Ishikawa (cell line): ENCODE results near the gene BATF2.

Source experiments
- CEBPB ChIP-seq: IDR thresholded peaks from 2 replicates; pipeline ENCODE4 v1.6.1; 2012
- CREB1 ChIP-seq: IDR thresholded peaks from 2 replicates; pipeline ENCODE4 v1.6.1; 2012; ENCODE audit warnings: low read depth
- EGR1 ChIP-seq: IDR thresholded peaks from 2 replicates; pipeline ENCODE4 v1.6.1; 2012
- EP300 ChIP-seq: IDR thresholded peaks from 2 replicates; pipeline ENCODE4 v1.6.1; 2012; ENCODE audit warnings: borderline replicate concordance
- FOXM1 ChIP-seq: IDR thresholded peaks from 2 replicates; pipeline ENCODE4 v1.6.1; 2012; ENCODE audit warnings: low read depth, borderline replicate concordance
- NFIC ChIP-seq: IDR thresholded peaks from 2 replicates; pipeline ENCODE4 v1.6.1; 2012
- RAD21 ChIP-seq: IDR thresholded peaks from 2 replicates; pipeline ENCODE4 v1.6.1; 2012; ENCODE audit warnings: low read depth
- TAF1 ChIP-seq: IDR thresholded peaks from 2 replicates; pipeline ENCODE4 v1.6.1; 2012; ENCODE audit warnings: low read depth, mild to moderate bottlenecking
- TCF12 ChIP-seq: IDR thresholded peaks from 2 replicates; pipeline ENCODE4 v1.6.1; 2012; ENCODE audit warnings: low read depth
- TEAD4 ChIP-seq: IDR thresholded peaks from 2 replicates; pipeline ENCODE4 v1.6.1; 2012
- YY1 ChIP-seq: IDR thresholded peaks from 2 replicates; pipeline ENCODE4 v1.6.1; 2012; ENCODE audit warnings: low read depth
- TF ChIP-seq, protein P1 (sequence below): IDR thresholded peaks from 2 replicates; pipeline ENCODE4 v1.6.1; 2012
- TF ChIP-seq, protein P2 (sequence below): IDR thresholded peaks from 2 replicates; pipeline ENCODE4 v1.6.1; 2012
- TF ChIP-seq, protein P3 (sequence below): IDR thresholded peaks from 2 replicates; pipeline ENCODE4 v1.6.1; 2012; ENCODE audit warnings: low read depth, mild to moderate bottlenecking

DNA sequence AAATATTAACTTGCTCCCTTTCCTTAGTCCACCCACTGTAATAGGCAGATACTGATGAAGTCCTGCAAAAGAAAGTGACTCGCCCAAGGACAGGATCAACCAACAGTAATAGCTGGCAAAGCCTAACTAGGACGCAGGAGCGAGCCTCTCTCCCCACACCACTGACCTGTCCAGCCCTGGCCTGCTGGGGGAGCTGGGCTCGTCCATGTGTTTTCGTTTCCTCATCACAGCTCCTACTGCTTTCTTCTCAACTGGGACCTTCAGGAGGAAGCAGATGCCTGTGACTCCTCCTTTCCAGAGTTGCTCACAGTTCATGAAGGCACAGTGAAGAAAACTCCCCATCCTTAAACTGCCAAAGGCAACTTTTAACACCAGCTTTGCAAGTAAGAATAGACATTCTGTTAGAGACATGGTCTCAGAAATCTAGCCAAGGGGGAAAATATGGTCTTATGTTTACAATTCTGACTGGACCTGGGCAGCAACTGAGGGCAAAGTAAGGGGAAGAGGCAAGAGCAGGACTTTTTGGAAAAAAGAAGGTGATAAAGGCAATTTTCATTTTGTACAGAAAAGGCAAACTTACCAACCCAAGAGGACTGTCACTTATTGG is 49.5 kb downstream of the BATF2 start:
- TF ChIP-seq TEAD4 (no peak), EP300 (no peak), YY1 (no peak), CREB1 (no peak), FOXM1 (no peak), CEBPB (no peak), RAD21 (no peak), TCF12 (no peak), EGR1 (no peak), TAF1 (no peak), NFIC (no peak)
- TF ChIP-seq, protein P1, sequence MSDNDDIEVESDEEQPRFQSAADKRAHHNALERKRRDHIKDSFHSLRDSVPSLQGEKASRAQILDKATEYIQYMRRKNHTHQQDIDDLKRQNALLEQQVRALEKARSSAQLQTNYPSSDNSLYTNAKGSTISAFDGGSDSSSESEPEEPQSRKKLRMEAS: no peak
- TF ChIP-seq, protein P2, sequence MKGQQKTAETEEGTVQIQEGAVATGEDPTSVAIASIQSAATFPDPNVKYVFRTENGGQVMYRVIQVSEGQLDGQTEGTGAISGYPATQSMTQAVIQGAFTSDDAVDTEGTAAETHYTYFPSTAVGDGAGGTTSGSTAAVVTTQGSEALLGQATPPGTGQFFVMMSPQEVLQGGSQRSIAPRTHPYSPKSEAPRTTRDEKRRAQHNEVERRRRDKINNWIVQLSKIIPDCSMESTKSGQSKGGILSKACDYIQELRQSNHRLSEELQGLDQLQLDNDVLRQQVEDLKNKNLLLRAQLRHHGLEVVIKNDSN: no peak
- TF ChIP-seq, protein P3, sequence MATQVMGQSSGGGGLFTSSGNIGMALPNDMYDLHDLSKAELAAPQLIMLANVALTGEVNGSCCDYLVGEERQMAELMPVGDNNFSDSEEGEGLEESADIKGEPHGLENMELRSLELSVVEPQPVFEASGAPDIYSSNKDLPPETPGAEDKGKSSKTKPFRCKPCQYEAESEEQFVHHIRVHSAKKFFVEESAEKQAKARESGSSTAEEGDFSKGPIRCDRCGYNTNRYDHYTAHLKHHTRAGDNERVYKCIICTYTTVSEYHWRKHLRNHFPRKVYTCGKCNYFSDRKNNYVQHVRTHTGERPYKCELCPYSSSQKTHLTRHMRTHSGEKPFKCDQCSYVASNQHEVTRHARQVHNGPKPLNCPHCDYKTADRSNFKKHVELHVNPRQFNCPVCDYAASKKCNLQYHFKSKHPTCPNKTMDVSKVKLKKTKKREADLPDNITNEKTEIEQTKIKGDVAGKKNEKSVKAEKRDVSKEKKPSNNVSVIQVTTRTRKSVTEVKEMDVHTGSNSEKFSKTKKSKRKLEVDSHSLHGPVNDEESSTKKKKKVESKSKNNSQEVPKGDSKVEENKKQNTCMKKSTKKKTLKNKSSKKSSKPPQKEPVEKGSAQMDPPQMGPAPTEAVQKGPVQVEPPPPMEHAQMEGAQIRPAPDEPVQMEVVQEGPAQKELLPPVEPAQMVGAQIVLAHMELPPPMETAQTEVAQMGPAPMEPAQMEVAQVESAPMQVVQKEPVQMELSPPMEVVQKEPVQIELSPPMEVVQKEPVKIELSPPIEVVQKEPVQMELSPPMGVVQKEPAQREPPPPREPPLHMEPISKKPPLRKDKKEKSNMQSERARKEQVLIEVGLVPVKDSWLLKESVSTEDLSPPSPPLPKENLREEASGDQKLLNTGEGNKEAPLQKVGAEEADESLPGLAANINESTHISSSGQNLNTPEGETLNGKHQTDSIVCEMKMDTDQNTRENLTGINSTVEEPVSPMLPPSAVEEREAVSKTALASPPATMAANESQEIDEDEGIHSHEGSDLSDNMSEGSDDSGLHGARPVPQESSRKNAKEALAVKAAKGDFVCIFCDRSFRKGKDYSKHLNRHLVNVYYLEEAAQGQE: no peak
